Measurements from ENCODE around the gene AFAP1.

DNA sequence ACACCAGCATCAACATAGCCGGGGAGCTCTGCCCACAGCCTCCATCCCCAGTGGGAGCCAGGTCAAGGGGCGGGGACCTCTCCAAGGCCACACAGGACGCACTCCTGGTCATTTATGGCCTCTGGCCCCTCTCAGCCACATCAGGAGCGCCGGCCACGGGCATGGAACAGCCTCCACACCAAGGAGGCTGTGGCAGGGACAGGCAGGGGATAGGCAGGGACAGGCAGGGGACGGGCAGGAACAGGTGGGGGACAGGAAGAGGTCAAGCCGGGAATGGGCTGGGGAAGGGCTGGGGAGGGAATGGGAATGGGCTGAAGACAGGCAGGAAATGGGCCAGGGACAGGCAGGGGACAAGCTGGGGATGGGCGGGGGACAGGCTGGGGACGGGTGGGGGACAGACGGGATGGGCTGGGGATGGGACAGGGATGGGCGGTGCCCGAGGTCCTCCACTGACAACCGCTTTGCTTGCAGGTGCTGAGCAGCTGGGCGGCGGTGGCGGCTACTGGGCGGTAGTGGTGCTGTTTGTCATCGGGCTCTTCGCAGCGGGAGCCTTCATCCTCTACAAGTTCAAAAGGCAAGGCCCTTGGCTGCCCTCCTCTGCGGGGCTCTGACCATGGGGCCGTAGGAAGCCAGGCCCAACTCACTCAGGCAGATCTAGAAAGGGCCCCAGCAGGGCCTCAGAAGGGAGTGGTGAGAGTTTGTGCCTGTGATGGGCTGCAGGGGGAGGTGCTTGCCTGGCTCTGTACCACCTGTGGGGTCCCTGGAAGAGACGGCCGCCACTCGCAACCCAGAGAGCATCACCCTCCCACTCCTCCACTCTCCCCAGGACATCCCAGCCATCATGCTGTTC, 205.6 kb downstream of the AFAP1 start:
- TF ChIP-seq, protein P1, sequence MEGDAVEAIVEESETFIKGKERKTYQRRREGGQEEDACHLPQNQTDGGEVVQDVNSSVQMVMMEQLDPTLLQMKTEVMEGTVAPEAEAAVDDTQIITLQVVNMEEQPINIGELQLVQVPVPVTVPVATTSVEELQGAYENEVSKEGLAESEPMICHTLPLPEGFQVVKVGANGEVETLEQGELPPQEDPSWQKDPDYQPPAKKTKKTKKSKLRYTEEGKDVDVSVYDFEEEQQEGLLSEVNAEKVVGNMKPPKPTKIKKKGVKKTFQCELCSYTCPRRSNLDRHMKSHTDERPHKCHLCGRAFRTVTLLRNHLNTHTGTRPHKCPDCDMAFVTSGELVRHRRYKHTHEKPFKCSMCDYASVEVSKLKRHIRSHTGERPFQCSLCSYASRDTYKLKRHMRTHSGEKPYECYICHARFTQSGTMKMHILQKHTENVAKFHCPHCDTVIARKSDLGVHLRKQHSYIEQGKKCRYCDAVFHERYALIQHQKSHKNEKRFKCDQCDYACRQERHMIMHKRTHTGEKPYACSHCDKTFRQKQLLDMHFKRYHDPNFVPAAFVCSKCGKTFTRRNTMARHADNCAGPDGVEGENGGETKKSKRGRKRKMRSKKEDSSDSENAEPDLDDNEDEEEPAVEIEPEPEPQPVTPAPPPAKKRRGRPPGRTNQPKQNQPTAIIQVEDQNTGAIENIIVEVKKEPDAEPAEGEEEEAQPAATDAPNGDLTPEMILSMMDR (optimal IDR thresholded peaks at IDR 0.05 in 1 of 3, IDR thresholded peaks at IDR 0.05 in 1 of 3, conservative IDR thresholded peaks at IDR 0.05 in 1 of 3; ENCODE audit: extremely low read depth in 1 of 3, insufficient read depth in 2 of 3, low read length in 3 of 3), result no peak
- TF ChIP-seq EZH2 (IDR thresholded peaks at IDR 0.05; ENCODE audit: low read length), result no peak
